ENCODE data around the gene HTRA2.

DNA sequence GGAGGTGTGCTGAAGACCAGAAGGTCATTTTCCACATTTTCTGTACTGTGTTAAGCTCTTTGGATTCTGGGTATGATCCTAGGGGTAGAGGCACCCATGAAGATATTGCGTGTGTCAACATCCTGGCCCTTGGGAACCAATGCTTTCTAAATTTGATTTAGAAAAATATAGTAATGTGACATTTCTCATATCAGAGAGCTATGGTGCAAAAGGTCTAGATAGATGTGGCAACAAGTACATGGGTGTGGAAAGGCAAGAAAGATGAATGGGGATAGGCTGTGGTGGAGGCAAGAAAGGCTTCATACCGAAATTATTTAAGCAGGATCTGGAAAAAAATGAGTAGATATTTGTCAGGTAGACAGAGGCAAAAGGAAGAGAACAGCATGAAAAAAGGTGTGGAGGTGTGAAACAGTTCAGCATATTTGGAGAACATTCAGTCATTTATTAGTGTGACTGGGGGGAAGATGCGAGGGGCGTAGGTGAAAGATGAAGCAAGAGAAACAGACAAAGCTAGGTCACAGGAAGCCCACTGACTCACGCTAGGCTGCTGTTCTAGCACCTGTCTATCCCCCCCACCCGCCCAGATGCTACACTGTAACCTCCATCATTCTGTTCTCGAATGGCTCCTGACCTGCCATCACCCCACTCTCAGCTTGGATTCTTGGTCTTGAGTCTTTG, 36.5 kb downstream of the HTRA2 start:
- TF ChIP-seq, protein P1, sequence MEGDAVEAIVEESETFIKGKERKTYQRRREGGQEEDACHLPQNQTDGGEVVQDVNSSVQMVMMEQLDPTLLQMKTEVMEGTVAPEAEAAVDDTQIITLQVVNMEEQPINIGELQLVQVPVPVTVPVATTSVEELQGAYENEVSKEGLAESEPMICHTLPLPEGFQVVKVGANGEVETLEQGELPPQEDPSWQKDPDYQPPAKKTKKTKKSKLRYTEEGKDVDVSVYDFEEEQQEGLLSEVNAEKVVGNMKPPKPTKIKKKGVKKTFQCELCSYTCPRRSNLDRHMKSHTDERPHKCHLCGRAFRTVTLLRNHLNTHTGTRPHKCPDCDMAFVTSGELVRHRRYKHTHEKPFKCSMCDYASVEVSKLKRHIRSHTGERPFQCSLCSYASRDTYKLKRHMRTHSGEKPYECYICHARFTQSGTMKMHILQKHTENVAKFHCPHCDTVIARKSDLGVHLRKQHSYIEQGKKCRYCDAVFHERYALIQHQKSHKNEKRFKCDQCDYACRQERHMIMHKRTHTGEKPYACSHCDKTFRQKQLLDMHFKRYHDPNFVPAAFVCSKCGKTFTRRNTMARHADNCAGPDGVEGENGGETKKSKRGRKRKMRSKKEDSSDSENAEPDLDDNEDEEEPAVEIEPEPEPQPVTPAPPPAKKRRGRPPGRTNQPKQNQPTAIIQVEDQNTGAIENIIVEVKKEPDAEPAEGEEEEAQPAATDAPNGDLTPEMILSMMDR (optimal IDR thresholded peaks at IDR 0.05 in 1 of 3, IDR thresholded peaks at IDR 0.05 in 1 of 3, conservative IDR thresholded peaks at IDR 0.05 in 1 of 3; ENCODE audit: extremely low read depth in 1 of 3, insufficient read depth in 2 of 3, low read length in 3 of 3): no peak
- TF ChIP-seq EZH2 (IDR thresholded peaks at IDR 0.05; ENCODE audit: low read length): no peak

Measured in keratinocyte (primary cell).